Adipocyte (in vitro differentiated cells): ENCODE measurements around the gene TRABD2A.

Source experiments
- DNase-seq: peaks from one replicate; pipeline ENCODE4 v3.0.0-alpha.2; 2015; ENCODE audit warnings: low read depth
- H3K27me3 ChIP-seq: replicated peaks from 2 replicates; pipeline ENCODE4 v1.7.0; 2013; ENCODE audit warnings: mild to moderate bottlenecking, low read length, moderate library complexity; ENCODE audit not compliant: control insufficient read depth, insufficient read depth
- H3K36me3 ChIP-seq: 2 replicates; pipeline ENCODE4 v1.7.0; 2013; ENCODE audit warnings: low read length, mild to moderate bottlenecking, moderate library complexity; ENCODE audit not compliant: control insufficient read depth, insufficient read depth, severe bottlenecking
- H3K4me1 ChIP-seq: 2 replicates; pipeline ENCODE4 v1.7.0; 2013; ENCODE audit warnings: mild to moderate bottlenecking, low read length, moderate library complexity; ENCODE audit not compliant: control insufficient read depth, insufficient read depth
- H3K4me3 ChIP-seq: 2 replicates; pipeline ENCODE4 v1.7.0; 2013; ENCODE audit warnings: mild to moderate bottlenecking, low read length, moderate library complexity
- H3K9ac ChIP-seq: 2 replicates; pipeline ENCODE4 v1.7.0; 2013; ENCODE audit warnings: mild to moderate bottlenecking, low read length, moderate library complexity
- H3K9me3 ChIP-seq: 2 replicates; pipeline ENCODE4 v1.7.0; 2013; ENCODE audit warnings: mild to moderate bottlenecking, low read length, moderate library complexity; ENCODE audit not compliant: control insufficient read depth

Gene TRABD2A

DNA sequence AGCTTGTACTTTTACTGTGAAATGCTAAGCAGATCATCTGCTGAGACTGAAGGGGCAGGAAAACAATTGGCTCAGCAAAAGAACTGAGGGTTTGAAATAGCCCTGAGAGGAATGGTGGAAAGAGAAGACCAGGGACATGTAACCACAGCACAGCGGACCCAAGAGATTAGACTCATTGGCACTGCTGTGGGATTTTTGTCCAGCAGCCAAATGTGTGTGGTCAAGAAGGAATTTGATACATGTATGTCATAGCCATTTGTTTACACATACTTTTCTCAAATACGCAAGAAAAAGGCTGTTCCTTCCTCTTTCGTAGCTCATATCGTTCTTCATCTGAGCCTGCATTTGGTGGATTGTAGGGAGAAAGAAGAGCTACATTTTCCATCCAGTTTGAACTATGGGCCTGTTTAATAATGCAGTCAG, 73.8 kb downstream of the TRABD2A start:
- Histone ChIP-seq H3K27me3 (no peaks in the 10 kb centered on the region), H3K4me3 (peak overlapping the region; percentile 19), H3K4me1 (peaks cover 25% of the 10 kb centered on the region), H3K36me3 (no peaks in the 10 kb centered on the region), H3K9ac (peak overlapping the region; percentile 49), H3K9me3 (peaks cover 5% of the 10 kb centered on the region)
- peak; percentile 96 for DNase-seq

DNA sequence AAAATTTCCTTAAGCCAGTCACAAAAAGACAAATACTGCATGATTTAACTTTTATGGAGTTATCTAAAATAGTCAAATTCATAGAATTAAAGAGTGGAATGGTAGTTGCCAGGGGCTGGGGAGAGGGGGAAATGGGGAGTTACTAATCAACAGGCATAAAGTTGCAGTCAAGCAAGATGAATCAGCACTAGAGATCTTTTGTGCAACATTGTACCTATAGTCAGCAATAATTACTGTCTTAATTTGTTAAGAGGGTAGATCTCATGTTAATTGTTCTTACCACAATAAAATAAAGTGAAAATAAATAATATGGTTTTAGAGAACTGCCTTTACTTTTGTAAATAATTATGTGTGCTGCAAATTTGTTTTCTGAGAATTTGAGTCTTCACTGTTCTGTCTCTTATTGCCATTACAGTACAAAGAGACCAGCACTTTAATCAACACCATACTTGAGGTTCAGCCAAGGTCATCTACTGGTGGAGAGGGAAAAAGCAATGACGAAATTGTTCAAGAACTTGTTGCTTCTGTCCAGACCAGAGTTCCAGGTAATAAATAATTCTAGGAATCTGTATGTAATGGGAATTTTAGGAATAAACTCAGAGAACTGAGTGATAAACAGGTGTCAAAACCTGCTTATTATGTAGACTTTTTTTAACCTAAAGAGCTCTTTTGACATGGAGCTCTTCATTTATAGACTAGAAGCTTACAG, 75.5 kb downstream of the TRABD2A start:
- H3K9me3 ChIP-seq: peaks cover 9% of the 10 kb centered on the region
- H3K36me3 ChIP-seq: no peaks in the 10 kb centered on the region
- H3K27me3 ChIP-seq: no peaks in the 10 kb centered on the region
- peaks cover 25% of the 10 kb centered on the region for H3K4me1 ChIP-seq
- no peak overlapping the region for H3K9ac ChIP-seq
- H3K4me3 ChIP-seq: no peak overlapping the region
- DNase-seq: peak; percentile 41

DNA sequence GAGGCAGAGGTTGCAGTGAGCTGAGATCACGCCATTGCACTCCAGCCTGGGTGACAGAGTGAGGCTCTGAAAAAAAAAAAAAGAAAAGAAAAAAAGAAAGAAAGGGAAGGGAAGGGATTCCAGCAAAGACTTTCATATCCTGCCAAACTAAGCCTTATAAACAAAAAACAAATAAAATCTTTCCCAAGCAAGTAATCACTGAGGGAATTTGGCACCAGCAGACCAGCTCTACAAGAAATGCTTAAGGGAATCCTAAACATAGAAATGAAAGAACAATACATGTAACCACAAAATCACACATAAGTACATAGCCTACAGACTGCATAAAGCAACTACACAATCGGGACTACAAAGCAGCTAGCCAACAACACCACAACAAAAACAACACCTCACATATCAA, 79.1 kb downstream of the TRABD2A start:
- H3K4me3 ChIP-seq: no peak overlapping the region
- H3K9ac ChIP-seq: no peak overlapping the region
- no peak for DNase-seq
- H3K4me1 ChIP-seq: peaks cover 16% of the 10 kb centered on the region
- peaks cover 9% of the 10 kb centered on the region for H3K9me3 ChIP-seq
- H3K27me3 ChIP-seq: no peaks in the 10 kb centered on the region
- no peaks in the 10 kb centered on the region for H3K36me3 ChIP-seq

DNA sequence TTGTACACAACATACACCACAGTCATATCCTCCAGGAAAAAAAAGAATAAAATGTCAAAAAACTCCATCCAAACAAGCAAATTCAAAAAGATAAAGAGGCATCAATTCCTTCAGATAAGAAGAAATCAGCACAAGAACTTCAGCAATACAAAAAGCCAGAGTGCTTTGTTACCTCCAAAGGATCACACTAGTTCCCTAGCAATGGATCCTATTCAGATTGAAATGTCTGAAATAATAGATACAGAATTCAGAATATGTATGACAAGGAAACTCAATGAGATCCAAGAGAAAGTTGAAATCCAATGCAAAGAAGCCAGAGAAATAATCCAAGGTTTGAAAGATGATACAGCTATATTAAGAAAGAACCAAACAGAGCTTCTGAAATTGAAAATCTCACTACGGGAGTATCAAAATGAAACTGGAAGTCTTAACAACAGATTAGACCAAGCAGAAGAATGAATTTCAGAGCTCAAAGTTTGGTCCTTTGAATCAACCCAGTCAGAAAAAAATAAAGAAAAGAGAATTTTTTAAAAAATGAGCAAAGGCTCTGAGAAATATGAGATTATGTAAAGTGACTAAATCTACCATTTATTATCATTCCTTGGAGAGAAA, 80.6 kb downstream of the TRABD2A start:
- no peak overlapping the region for H3K9ac ChIP-seq
- no peaks in the 10 kb centered on the region for H3K27me3 ChIP-seq
- no peak for DNase-seq
- H3K9me3 ChIP-seq: peaks cover 9% of the 10 kb centered on the region
- no peaks in the 10 kb centered on the region for H3K36me3 ChIP-seq
- peaks cover 4% of the 10 kb centered on the region for H3K4me1 ChIP-seq
- no peak overlapping the region for H3K4me3 ChIP-seq

DNA sequence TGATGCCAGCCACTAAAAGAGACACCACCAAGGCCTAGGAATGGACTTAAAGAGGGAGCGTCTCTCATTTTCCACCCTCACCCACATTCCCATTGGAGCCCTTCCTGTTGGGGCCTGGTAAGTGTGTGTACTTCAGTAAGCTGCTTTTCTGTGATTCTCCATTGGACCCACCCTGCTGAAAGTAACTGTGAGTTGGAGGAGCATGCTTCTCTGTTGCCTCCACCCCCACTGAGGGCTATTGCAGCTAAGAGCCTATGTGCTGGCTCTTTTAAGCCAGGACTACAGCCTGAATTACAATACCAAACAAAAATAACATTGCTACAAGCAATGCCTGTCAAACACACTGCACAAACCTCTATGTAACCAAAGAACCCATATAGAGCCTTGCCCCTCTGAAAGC, 81.1 kb downstream of the TRABD2A start:
- H3K4me1 ChIP-seq: no peaks in the 10 kb centered on the region
- H3K9ac ChIP-seq: no peak overlapping the region
- no peaks in the 10 kb centered on the region for H3K27me3 ChIP-seq
- peaks cover 9% of the 10 kb centered on the region for H3K9me3 ChIP-seq
- DNase-seq: no peak
- H3K36me3 ChIP-seq: no peaks in the 10 kb centered on the region
- no peak overlapping the region for H3K4me3 ChIP-seq

DNA sequence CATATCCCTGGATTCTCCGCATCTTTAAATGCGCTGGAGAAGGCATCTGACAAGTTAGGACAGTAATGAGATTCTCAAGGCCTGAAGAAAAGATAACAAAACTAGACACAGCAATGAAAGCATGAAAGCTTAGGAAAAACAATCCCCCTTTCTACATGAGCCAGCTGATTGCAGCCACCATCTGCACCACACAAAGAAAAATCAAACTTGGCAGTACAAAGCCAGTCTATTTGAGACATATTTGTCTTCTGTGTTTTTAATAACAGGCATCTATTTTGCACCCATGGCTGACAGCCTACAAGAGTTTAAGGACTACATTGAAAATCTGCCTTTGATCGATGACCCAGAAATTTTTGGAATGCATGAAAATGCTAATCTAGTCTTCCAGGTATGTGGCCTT, 83.6 kb downstream of the TRABD2A start:
- Histone ChIP-seq H3K4me3 (no peak overlapping the region), H3K9ac (no peak overlapping the region), H3K36me3 (no peaks in the 10 kb centered on the region), H3K27me3 (no peaks in the 10 kb centered on the region), H3K4me1 (no peaks in the 10 kb centered on the region), H3K9me3 (peaks cover 6% of the 10 kb centered on the region)
- no peak for DNase-seq

DNA sequence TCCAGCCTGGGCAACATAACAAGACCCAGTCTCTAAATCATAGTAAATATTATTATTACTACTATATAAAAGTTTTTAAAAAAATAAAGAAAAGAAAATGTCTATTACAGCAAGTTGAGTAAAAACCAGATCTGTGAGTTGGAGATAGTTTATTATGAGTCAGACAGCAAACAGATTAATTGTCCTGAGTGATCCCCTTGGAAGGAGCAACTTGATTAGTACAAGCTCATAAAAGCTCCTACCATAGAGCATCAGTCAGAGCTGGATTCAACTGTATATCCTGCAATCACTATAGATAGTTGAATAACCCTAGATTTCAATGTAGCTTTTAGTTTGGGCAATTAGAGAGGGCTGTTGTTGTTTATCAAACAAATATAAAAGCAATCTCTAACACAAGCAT, 84.1 kb downstream of the TRABD2A start:
- Histone ChIP-seq H3K9ac (no peak overlapping the region), H3K27me3 (no peaks in the 10 kb centered on the region), H3K4me1 (no peaks in the 10 kb centered on the region), H3K9me3 (peaks cover under 1% of the 10 kb centered on the region), H3K4me3 (no peak overlapping the region), H3K36me3 (no peaks in the 10 kb centered on the region)
- no peak for DNase-seq

DNA sequence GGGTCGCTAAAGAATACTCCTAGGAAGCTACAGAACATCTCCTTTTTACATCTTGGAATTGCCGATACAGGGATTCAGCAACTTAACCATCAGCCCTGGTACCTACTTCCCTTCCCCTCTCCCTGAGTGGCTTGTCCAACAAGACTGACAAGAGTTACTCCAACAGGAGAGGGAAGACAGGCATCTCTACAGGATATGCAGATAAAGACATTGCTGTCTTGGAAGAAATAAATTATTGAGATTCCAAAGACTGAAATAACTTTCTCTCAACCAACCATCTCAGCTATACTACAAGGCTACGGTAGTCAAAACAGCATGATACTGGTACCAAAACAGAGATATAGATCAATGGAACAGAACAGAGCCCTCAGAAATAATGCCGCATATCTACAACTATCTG, 87.2 kb downstream of the TRABD2A start:
- DNase-seq: no peak
- H3K36me3 ChIP-seq: no peaks in the 10 kb centered on the region
- H3K4me1 ChIP-seq: no peaks in the 10 kb centered on the region
- H3K9ac ChIP-seq: no peak overlapping the region
- no peak overlapping the region for H3K4me3 ChIP-seq
- no peaks in the 10 kb centered on the region for H3K9me3 ChIP-seq
- H3K27me3 ChIP-seq: no peaks in the 10 kb centered on the region

DNA sequence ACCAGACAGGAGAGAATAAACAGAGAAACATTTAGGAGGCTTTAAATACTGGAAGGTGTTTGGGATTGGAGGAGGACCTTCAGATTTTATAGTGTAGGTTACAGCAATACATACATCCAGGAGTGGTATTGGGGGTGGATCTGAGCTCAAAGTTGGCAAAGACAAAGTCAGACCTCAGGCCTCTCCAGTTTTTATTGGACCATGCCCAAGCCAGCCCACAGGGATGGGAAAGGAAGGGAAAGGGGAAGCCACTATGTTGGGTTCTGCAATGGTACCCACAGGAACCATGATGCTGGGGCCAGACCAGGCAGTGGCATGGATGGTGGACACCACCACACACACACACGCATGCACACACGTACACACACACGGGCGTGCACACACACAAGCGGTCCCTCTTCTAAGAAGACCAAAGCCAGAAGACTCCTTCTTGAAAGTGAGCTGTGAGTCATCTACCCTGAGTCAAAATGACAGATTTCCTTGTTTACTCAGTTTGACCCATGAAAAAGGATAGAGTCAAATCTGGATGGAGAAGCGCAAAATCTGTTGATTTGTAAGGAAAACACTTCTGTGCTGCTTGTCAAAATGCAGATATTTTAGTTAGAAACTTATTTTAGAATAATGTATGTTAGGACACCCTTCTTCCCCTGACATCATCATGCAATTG, 87.9 kb downstream of the TRABD2A start:
- Histone ChIP-seq H3K4me1 (no peaks in the 10 kb centered on the region), H3K9me3 (no peaks in the 10 kb centered on the region), H3K36me3 (no peaks in the 10 kb centered on the region), H3K27me3 (no peaks in the 10 kb centered on the region), H3K9ac (no peak overlapping the region), H3K4me3 (no peak overlapping the region)
- no peak for DNase-seq

DNA sequence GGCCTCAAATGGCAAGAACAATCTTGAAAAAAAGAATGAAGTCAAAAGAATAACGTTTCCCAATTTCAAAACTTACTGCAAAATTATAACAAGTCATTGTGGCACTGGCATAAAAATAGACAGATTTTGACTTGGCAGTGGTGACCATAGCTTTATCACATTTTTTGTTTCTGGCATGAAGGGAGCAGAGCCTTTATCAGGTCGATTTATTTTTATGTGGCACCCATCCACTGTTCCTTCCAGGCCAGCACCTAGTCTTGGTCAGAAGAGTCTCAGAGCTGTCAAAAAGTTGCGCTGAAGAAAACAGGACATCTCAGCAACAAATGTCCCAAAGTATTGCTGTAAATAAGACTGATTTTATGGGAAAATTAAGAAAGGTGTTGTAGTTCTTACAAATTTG, 92.4 kb downstream of the TRABD2A start:
- Histone ChIP-seq H3K4me1 (no peaks in the 10 kb centered on the region), H3K9ac (no peak overlapping the region), H3K27me3 (no peaks in the 10 kb centered on the region), H3K36me3 (no peaks in the 10 kb centered on the region), H3K4me3 (no peak overlapping the region), H3K9me3 (no peaks in the 10 kb centered on the region)
- DNase-seq: no peak

DNA sequence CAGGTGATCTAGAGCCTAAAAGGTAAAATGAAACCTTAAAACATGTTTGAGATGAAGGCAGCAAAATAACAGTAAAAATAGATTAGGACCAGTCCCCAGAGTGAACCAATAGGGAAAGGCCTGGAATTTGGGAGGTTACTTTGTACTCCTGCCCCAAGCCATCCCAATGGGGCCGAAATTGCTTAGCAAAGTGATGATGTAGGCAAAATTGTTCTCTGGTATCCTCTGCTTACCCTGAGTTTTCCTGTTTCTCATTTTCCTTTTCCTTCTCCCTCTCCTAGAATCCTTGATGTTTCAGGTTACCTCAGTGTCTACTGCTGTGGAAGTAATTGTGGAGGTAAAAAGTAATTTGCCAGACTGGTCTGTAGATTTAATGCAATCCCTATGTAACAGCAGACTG, 92.9 kb downstream of the TRABD2A start:
- no peak overlapping the region for H3K9ac ChIP-seq
- no peak for DNase-seq
- H3K4me1 ChIP-seq: no peaks in the 10 kb centered on the region
- no peaks in the 10 kb centered on the region for H3K27me3 ChIP-seq
- no peaks in the 10 kb centered on the region for H3K36me3 ChIP-seq
- H3K4me3 ChIP-seq: no peak overlapping the region
- H3K9me3 ChIP-seq: no peaks in the 10 kb centered on the region
